HEK293 (cell line): ENCODE data around the gene DNAH11.

Source experiments
- CTCF ChIA-PET: fragments of 350-600 bp; formaldehyde crosslinking; extraction: SDS; loops from one replicate; lab custom pipeline; 2021; ENCODE audit warnings: antibody characterized with exemption; lab: Yijun Ruan, JAX
- POLR2A ChIA-PET: fragments of 300-600 bp; formaldehyde crosslinking; extraction: SDS; loops from one replicate; lab custom pipeline; 2020; ENCODE audit warnings: antibody characterized with exemption, inconsistent platforms; lab: Yijun Ruan, JAX
- H3K27ac ChIP-seq: fragments of 200-500 bp; sonication (Bioruptor generic); 2 replicates; pipeline ENCODE4 v1.5.1; 2014; ENCODE audit warnings: low read depth, low read length, control low read depth, inconsistent platforms; ENCODE audit errors: extremely low read depth
- H3K36me3 ChIP-seq, 2 experiments: fragments of 200-500 bp in 1 of 2; sonication (Bioruptor generic) in 1 of 2; 1 replicate in 1 of 2; 2 replicates in 1 of 2; pipeline ENCODE4 v1.5.1; 2014 to 2017; ENCODE audit warnings: inconsistent platforms in 2 of 2, low read length in 2 of 2; ENCODE audit not compliant: control insufficient read depth in 2 of 2, insufficient read depth in 1 of 2
- H3K4me1 ChIP-seq: fragments of 200-500 bp; sonication (Bioruptor generic); 2 replicates; pipeline ENCODE4 v1.5.1; 2014; ENCODE audit warnings: mild to moderate bottlenecking, low read length, inconsistent platforms; ENCODE audit not compliant: control insufficient read depth, insufficient read depth
- H3K4me3 ChIP-seq: 2 replicates; pipeline ENCODE4 v1.5.1; 2011; ENCODE audit warnings: low read depth, mild to moderate bottlenecking, control low read depth, low read length, moderate library complexity
- H3K9me3 ChIP-seq: fragments of 200-500 bp; sonication (Bioruptor generic); 2 replicates; pipeline ENCODE4 v1.5.1; 2014; ENCODE audit warnings: low read depth, low read length, inconsistent platforms; ENCODE audit not compliant: control insufficient read depth, insufficient read depth
- FEZF1 ChIP-seq: fragments of 450-650 bp; formaldehyde crosslinking; IDR thresholded peaks from 2 replicates; pipeline ENCODE4 v1.5.1; 2016; ENCODE audit warnings: missing biosample characterization, missing genetic modification characterization
- GFI1B ChIP-seq: fragments of 450-650 bp; formaldehyde crosslinking; IDR thresholded peaks from 2 replicates; pipeline ENCODE4 v1.5.1; 2016; ENCODE audit warnings: missing biosample characterization, missing genetic modification characterization
- GLI2 ChIP-seq: fragments of 450-650 bp; formaldehyde crosslinking; IDR thresholded peaks from 2 replicates; pipeline ENCODE4; 2017; ENCODE audit warnings: missing biosample characterization, missing genetic modification characterization, low read depth, borderline replicate concordance
- GLIS2 ChIP-seq: fragments of 450-650 bp; formaldehyde crosslinking; IDR thresholded peaks from 2 replicates; pipeline ENCODE4 v1.5.1; 2016; ENCODE audit warnings: missing biosample characterization, missing genetic modification characterization
- HOXD13 ChIP-seq: sonication (generic); formaldehyde crosslinking; IDR thresholded peaks from 2 replicates; pipeline ENCODE4 v1.8.0; 2022; ENCODE audit warnings: missing genetic modification reagents, borderline replicate concordance
- KLF10 ChIP-seq: fragments of 450-650 bp; IDR thresholded peaks from 2 replicates; pipeline ENCODE4 v1.5.1; 2018; ENCODE audit warnings: missing biosample characterization, mild to moderate bottlenecking, missing genetic modification characterization
- OSR2 ChIP-seq: fragments of 450-650 bp; formaldehyde crosslinking; IDR thresholded peaks from 2 replicates; pipeline ENCODE4 v1.5.1; 2016; ENCODE audit warnings: missing biosample characterization, missing genetic modification characterization
- TCF7L2 ChIP-seq: IDR thresholded peaks from 2 replicates; pipeline ENCODE4 v1.6.1; 2011; ENCODE audit warnings: low read depth, mild to moderate bottlenecking, inconsistent platforms, low read length, moderate library complexity, borderline replicate concordance
- ZBTB21 ChIP-seq: fragments of 450-650 bp; formaldehyde crosslinking; IDR thresholded peaks from 2 replicates; pipeline ENCODE4 v1.5.1; 2017; ENCODE audit warnings: missing biosample characterization, missing genetic modification characterization
- ZBTB8A ChIP-seq: fragments of 450-650 bp; formaldehyde crosslinking; IDR thresholded peaks from 2 replicates; pipeline ENCODE4 v1.5.1; 2016; ENCODE audit warnings: missing biosample characterization, missing genetic modification characterization
- ZFP3 ChIP-seq: fragments of 450-650 bp; formaldehyde crosslinking; IDR thresholded peaks from 2 replicates; pipeline ENCODE4 v1.5.1; 2016; ENCODE audit warnings: low read depth, missing biosample characterization, missing genetic modification characterization
- ZIC2 ChIP-seq: fragments of 450-650 bp; formaldehyde crosslinking; IDR thresholded peaks from 2 replicates; pipeline ENCODE4 v1.5.1; 2016; ENCODE audit warnings: missing biosample characterization, missing genetic modification characterization
- ZNF121 ChIP-seq: fragments of 450-650 bp; formaldehyde crosslinking; IDR thresholded peaks from 2 replicates; pipeline ENCODE4 v1.5.1; 2016; ENCODE audit warnings: missing biosample characterization, missing genetic modification characterization
- ZNF175 ChIP-seq: fragments of 450-650 bp; formaldehyde crosslinking; IDR thresholded peaks from 2 replicates; pipeline ENCODE4 v1.5.1; 2016; ENCODE audit warnings: missing biosample characterization, missing genetic modification characterization
- ZNF394 ChIP-seq: fragments of 450-650 bp; formaldehyde crosslinking; IDR thresholded peaks from 2 replicates; pipeline ENCODE4 v1.5.1; 2016; ENCODE audit warnings: missing biosample characterization, missing genetic modification characterization, mild to moderate bottlenecking, moderate library complexity, borderline replicate concordance
- ZNF549 ChIP-seq: fragments of 450-650 bp; IDR thresholded peaks from 2 replicates; pipeline ENCODE4 v1.5.1; 2018; ENCODE audit warnings: missing biosample characterization, missing genetic modification characterization, mild to moderate bottlenecking, inconsistent platforms, moderate library complexity
- ZNF561 ChIP-seq: fragments of 450-650 bp; IDR thresholded peaks from 2 replicates; pipeline ENCODE4 v1.5.1; 2018; ENCODE audit warnings: missing biosample characterization, missing genetic modification characterization, borderline replicate concordance
- ZNF596 ChIP-seq: fragments of 450-650 bp; IDR thresholded peaks from 2 replicates; pipeline ENCODE4 v1.5.0; 2018; ENCODE audit warnings: missing biosample characterization, mild to moderate bottlenecking, missing genetic modification characterization, moderate library complexity
- ZNF600 ChIP-seq: fragments of 450-650 bp; formaldehyde crosslinking; IDR thresholded peaks from 2 replicates; pipeline ENCODE4 v1.5.1; 2016; ENCODE audit warnings: missing biosample characterization, missing genetic modification characterization
- ZNF837 ChIP-seq: fragments of 450-650 bp; formaldehyde crosslinking; IDR thresholded peaks from 2 replicates; pipeline ENCODE4 v1.5.1; 2016; ENCODE audit warnings: missing biosample characterization, missing genetic modification characterization
- ZNF843 ChIP-seq: fragments of 450-650 bp; formaldehyde crosslinking; IDR thresholded peaks from 2 replicates; pipeline ENCODE4 v1.5.1; 2016; ENCODE audit warnings: missing biosample characterization, missing genetic modification characterization
- ZSCAN16 ChIP-seq: fragments of 450-650 bp; formaldehyde crosslinking; IDR thresholded peaks from 2 replicates; pipeline ENCODE4 v1.5.1; 2016; ENCODE audit warnings: missing biosample characterization, missing genetic modification characterization
- ZSCAN30 ChIP-seq: fragments of 450-650 bp; IDR thresholded peaks from 2 replicates; pipeline ENCODE4 v1.5.1; 2018; ENCODE audit warnings: missing biosample characterization, mild to moderate bottlenecking, missing genetic modification characterization, moderate library complexity
- TF ChIP-seq, protein P1 (sequence below): fragments of 450-650 bp; formaldehyde crosslinking; IDR thresholded peaks from 2 replicates; pipeline ENCODE4 v1.5.1; 2017; ENCODE audit warnings: missing biosample characterization, missing genetic modification characterization
- TF ChIP-seq, protein P2 (sequence below): fragments of 450-650 bp; formaldehyde crosslinking; conservative IDR thresholded peaks from 2 replicates; pipeline ENCODE4 v1.5.1; 2016; ENCODE audit warnings: low read depth, missing biosample characterization, missing genetic modification characterization

DNAH11 gene

DNA sequence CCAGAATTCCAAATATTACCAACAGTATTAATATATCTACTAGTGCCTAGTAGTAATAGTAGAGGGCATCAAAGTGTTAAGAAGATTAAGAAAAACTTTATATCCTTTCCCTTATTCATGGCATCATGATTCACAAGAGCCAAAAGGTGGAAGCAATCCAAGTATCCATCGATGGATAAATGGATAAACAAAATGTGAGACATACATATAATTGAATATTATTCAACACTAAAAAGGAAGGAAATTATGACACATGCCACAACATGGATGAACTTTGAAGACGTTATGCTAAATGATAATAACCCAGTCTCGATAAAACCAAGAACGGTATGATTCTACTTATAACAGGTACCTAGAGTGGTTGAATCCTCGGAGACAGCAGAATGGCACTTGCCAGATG, 379.8 kb downstream of the DNAH11 start:
- H3K27ac ChIP-seq, result no peak overlapping the region
- POLR2A ChIA-PET, result interaction anchor here (1.4 kb wide), 1 partner anchor 23 kb away, joined by 7 read pairs; the partner anchor contains the start of gene CDCA7L
- CTCF ChIA-PET, result interaction anchor here (0.7 to 1.3 kb wide), 3 partner anchors 20 to 668 kb away, joined by 3 to 4 read pairs (median 3); no protein-coding TSS in a partner anchor
- no peak for TF ChIP-seq GFI1B (tag by site-specific recombination)
- TF ChIP-seq, all 188 proteins: peak for 0
- H3K36me3 ChIP-seq, result no peaks in the 10 kb centered on the region
- H3K4me3 ChIP-seq, result no peak overlapping the region
- peaks cover 21% of the 10 kb centered on the region for H3K4me1 ChIP-seq
- no peaks in the 10 kb centered on the region for H3K9me3 ChIP-seq

DNA sequence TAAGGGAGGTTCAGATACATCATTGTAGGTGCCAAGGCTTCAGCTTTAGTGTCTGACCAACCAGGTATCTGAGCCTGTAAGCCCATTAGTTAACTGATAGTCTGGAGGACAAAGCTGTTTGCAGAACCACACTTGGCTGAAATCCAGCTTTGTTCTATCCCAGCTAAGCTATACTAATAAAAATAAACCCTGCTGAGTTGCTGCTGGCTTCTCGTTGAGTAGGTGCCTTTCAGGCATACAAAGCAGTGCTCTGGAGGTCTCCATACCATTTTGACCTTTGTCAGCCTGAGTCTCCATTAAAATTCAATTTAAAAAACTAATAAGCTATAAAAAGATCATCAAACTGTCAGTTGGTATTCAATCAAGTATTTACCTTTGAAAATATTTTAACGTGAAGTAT, 380.8 kb downstream of the DNAH11 start:
- no peaks in the 10 kb centered on the region for H3K9me3 ChIP-seq
- ChIA-PET POLR2A (interaction anchor here (1.4 kb wide), 2 partner anchors 18 to 22 kb away, joined by 5 to 7 read pairs; partner anchors contain the start of gene CDCA7L), CTCF (interaction anchor here (0.7 to 1.3 kb wide), 4 partner anchors 19 to 669 kb away, joined by 3 to 4 read pairs (median 4); no protein-coding TSS in a partner anchor)
- TF ChIP-seq HOXD13 (CRISPR knock-in tag), result peak; percentile 77; the same call in 1 of the 2 replicates
- 0 out of 2 replicates have a peak, but pooled peaks have one; percentile 23 for TF ChIP-seq ZNF596
- peak; percentile 41 for TF ChIP-seq ZBTB8A (tag by site-specific recombination)
- TF ChIP-seq ZIC2 (tag by site-specific recombination), result peak; percentile 87
- TF ChIP-seq ZNF394 (tag by site-specific recombination), result 0 out of 2 replicates have a peak, but pooled peaks have one; percentile 17
- TF ChIP-seq ZNF549 (tag by site-specific recombination), result no peak
- TF ChIP-seq GLIS2, result 0 out of 2 replicates have a peak, but pooled peaks have one; percentile 17
- no peak for TF ChIP-seq ZFP3 (tag by site-specific recombination)
- 0 out of 2 replicates have a peak, but pooled peaks have one; percentile 32 for TF ChIP-seq ZNF600 (tag by site-specific recombination)
- TF ChIP-seq ZSCAN16, result peak; percentile 98
- no peak for TF ChIP-seq KLF10 (tag by site-specific recombination)
- TF ChIP-seq, protein P1, sequence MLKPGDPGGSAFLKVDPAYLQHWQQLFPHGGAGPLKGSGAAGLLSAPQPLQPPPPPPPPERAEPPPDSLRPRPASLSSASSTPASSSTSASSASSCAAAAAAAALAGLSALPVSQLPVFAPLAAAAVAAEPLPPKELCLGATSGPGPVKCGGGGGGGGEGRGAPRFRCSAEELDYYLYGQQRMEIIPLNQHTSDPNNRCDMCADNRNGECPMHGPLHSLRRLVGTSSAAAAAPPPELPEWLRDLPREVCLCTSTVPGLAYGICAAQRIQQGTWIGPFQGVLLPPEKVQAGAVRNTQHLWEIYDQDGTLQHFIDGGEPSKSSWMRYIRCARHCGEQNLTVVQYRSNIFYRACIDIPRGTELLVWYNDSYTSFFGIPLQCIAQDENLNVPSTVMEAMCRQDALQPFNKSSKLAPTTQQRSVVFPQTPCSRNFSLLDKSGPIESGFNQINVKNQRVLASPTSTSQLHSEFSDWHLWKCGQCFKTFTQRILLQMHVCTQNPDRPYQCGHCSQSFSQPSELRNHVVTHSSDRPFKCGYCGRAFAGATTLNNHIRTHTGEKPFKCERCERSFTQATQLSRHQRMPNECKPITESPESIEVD (tag by site-specific recombination), result peak; percentile 71
- TF ChIP-seq FEZF1 (tag by site-specific recombination), result peak; percentile 89
- TF ChIP-seq ZSCAN30, result peak; percentile 70; the same call in 1 of the 2 replicates
- peak; percentile 73; the same call in 1 of the 2 replicates for TF ChIP-seq TCF7L2
- no peak for TF ChIP-seq ZNF175
- TF ChIP-seq ZNF561, result 0 out of 2 replicates have a peak, but pooled peaks have one; percentile 23
- TF ChIP-seq GLI2 (tag by site-specific recombination), result peak; percentile 51; the same call in 1 of the 2 replicates
- TF ChIP-seq ZNF843, result peak; percentile 83
- no peak for TF ChIP-seq ZNF837 (tag by site-specific recombination)
- TF ChIP-seq OSR2 (tag by site-specific recombination), result peak; percentile 78
- TF ChIP-seq ZBTB21 (tag by site-specific recombination), result no peak
- H3K27ac ChIP-seq, result no peak overlapping the region
- no peak overlapping the region for H3K4me3 ChIP-seq
- H3K4me1 ChIP-seq, result peaks cover 21% of the 10 kb centered on the region
- H3K36me3 ChIP-seq, result no peaks in the 10 kb centered on the region

DNA sequence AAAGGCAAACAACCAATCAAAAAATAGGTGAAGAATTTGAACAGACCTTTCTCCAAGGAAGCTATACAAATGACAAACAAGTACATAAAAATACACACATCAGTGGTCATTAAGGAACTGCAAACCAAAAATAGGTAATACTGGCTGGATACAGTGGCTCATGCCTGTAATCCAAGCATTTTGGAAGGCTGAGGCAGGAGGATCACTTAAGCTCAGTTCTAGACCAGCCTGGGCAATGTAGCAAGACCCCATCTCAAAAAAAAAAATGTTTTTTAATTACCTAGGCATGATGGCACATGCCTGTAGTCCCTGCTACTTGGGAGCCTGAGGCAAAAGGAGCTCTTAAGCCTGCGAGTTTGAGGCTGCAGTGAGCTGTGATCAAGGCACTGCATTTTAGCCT, 383.6 kb downstream of the DNAH11 start:
- Histone ChIP-seq H3K27ac (no peak overlapping the region), H3K9me3 (no peaks in the 10 kb centered on the region), H3K36me3 (no peaks in the 10 kb centered on the region), H3K4me1 (peaks cover 18% of the 10 kb centered on the region), H3K4me3 (no peak overlapping the region)
- ChIA-PET POLR2A (no interaction called here), CTCF (interaction anchor here (0.6 kb wide), 2 partner anchors 18 to 37 kb away, joined by 3 read pairs; no protein-coding TSS in a partner anchor)
- TF ChIP-seq, protein P2, sequence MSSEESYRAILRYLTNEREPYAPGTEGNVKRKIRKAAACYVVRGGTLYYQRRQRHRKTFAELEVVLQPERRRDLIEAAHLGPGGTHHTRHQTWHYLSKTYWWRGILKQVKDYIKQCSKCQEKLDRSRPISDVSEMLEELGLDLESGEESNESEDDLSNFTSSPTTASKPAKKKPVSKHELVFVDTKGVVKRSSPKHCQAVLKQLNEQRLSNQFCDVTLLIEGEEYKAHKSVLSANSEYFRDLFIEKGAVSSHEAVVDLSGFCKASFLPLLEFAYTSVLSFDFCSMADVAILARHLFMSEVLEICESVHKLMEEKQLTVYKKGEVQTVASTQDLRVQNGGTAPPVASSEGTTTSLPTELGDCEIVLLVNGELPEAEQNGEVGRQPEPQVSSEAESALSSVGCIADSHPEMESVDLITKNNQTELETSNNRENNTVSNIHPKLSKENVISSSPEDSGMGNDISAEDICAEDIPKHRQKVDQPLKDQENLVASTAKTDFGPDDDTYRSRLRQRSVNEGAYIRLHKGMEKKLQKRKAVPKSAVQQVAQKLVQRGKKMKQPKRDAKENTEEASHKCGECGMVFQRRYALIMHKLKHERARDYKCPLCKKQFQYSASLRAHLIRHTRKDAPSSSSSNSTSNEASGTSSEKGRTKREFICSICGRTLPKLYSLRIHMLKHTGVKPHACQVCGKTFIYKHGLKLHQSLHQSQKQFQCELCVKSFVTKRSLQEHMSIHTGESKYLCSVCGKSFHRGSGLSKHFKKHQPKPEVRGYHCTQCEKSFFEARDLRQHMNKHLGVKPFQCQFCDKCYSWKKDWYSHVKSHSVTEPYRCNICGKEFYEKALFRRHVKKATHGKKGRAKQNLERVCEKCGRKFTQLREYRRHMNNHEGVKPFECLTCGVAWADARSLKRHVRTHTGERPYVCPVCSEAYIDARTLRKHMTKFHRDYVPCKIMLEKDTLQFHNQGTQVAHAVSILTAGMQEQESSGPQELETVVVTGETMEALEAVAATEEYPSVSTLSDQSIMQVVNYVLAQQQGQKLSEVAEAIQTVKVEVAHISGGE (tag by site-specific recombination), result no peak
- TF ChIP-seq ZNF121 (tag by site-specific recombination), result peak; percentile 63; the same call in 1 of the 2 replicates
